ENCODE measurements around the gene SRP9.

DNA sequence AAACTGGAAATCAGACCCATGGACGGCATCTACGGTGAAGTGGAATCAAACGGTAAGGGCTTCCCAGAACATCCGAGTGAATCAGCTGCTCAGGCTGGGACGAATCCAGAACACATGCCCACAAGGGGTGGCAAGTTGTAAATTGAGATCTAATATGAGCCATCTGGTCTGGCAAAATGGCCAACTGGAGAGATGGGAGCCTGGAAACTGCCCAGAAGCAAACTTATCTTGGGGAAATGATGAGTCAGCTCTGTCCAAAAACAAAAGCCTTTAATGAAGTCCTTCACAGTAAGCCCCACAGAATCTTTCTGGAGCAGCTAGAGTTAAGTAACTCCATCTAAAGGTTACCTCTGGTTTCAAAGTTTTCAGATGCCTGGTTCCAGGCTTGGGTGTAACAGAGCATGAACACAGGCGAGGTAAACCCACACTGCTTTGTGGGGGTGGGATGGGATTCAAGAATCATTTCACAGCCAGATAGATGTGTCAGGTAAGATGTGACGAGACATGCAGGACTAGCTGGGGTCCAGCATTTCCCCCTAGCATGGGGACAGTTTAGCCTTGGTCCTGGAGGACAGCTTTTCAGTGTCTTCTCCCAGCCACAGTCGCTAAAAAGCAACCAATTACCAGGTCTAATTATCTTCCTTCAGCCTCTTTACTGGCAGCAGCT lies 10.5 kb upstream of the SRP9 start:
- TF ChIP-seq POLR2AphosphoS5 (IDR thresholded peaks at IDR 0.05; ENCODE audit: low read length) (no peak), RFX5 (IDR thresholded peaks at IDR 0.05; ENCODE audit: low read depth, low read length) (no peak), POLR2A (IDR thresholded peaks at IDR 0.05; ENCODE audit: low read depth, low read length) (no peak), RELA (IDR thresholded peaks at IDR 0.05; ENCODE audit: borderline replicate concordance, partially characterized antibody) (no peak)
- TF ChIP-seq, protein P1, sequence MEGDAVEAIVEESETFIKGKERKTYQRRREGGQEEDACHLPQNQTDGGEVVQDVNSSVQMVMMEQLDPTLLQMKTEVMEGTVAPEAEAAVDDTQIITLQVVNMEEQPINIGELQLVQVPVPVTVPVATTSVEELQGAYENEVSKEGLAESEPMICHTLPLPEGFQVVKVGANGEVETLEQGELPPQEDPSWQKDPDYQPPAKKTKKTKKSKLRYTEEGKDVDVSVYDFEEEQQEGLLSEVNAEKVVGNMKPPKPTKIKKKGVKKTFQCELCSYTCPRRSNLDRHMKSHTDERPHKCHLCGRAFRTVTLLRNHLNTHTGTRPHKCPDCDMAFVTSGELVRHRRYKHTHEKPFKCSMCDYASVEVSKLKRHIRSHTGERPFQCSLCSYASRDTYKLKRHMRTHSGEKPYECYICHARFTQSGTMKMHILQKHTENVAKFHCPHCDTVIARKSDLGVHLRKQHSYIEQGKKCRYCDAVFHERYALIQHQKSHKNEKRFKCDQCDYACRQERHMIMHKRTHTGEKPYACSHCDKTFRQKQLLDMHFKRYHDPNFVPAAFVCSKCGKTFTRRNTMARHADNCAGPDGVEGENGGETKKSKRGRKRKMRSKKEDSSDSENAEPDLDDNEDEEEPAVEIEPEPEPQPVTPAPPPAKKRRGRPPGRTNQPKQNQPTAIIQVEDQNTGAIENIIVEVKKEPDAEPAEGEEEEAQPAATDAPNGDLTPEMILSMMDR (IDR thresholded peaks at IDR 0.05 in 2 of 3, conservative IDR thresholded peaks at IDR 0.05 in 1 of 3; ENCODE audit: control insufficient read depth in 2 of 3, extremely low read depth in 1 of 3, insufficient read depth in 1 of 3, low read depth in 3 of 3, low read length in 3 of 3) = no peak
- TF ChIP-seq, protein P2, sequence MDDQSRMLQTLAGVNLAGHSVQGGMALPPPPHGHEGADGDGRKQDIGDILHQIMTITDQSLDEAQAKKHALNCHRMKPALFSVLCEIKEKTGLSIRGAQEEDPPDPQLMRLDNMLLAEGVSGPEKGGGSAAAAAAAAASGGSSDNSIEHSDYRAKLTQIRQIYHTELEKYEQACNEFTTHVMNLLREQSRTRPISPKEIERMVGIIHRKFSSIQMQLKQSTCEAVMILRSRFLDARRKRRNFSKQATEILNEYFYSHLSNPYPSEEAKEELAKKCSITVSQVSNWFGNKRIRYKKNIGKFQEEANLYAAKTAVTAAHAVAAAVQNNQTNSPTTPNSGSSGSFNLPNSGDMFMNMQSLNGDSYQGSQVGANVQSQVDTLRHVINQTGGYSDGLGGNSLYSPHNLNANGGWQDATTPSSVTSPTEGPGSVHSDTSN (IDR thresholded peaks at IDR 0.05; ENCODE audit: insufficient replicate concordance, low read depth, low read length) = no peak
- TF ChIP-seq, protein P3, sequence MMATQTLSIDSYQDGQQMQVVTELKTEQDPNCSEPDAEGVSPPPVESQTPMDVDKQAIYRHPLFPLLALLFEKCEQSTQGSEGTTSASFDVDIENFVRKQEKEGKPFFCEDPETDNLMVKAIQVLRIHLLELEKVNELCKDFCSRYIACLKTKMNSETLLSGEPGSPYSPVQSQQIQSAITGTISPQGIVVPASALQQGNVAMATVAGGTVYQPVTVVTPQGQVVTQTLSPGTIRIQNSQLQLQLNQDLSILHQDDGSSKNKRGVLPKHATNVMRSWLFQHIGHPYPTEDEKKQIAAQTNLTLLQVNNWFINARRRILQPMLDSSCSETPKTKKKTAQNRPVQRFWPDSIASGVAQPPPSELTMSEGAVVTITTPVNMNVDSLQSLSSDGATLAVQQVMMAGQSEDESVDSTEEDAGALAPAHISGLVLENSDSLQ (IDR thresholded peaks at IDR 0.05) = no peak
- TF ChIP-seq, protein P4, sequence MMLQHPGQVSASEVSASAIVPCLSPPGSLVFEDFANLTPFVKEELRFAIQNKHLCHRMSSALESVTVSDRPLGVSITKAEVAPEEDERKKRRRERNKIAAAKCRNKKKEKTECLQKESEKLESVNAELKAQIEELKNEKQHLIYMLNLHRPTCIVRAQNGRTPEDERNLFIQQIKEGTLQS (IDR thresholded peaks at IDR 0.05; ENCODE audit: borderline replicate concordance, extremely low read depth, low read depth, low read length) = no peak
